ENCODE data around the gene RPL28. TPM values are rescaled to one million over a fixed set of nuclear protein-coding genes. Genes with fewer than 3 reads are reported as not detected.

The RPL28 gene
- total RNA-seq, 1 experiment from 2014 or later: 836 TPM

DNA sequence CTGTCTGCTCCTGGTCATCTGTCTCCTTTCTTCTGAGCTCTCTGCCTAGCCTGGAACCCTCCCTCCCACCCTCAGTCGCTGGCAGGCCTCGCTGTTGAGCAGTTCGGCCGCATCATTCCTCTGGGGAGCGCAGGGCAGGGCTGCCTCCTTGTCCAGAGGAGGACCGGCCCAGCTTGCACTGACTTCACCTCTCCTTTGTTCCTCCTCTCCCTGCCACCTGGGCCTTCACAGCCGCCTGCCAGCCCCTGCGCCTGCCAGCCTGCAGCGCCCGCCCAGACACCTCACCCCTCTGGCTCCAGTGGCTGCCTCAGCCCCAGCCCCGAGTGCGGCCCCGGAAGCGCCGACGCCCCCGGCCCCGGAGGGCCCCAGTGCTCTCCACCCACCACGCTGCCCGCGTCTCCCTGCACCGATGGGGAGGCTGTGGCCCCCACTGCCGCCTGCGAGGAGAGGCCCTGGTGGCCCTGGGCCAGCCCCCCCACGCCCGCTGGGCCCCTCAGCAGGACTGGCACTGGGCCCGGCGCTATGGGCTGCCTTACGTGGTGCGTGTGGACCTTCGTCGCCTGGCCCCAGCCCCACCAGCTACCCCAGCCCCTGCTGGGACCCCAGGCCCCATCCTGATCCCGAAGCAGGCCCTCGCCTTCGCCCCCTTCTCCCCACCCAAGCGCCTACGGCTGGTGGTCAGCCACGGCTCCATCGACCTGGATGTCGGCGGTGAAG is 38.8 kb upstream of the RPL28 start:
- no peak overlapping the region for H2AFZ ChIP-seq (ENCODE audit: low read length)
- no peaks in the 10 kb centered on the region for H3K9me2 ChIP-seq (replicated peaks; ENCODE audit: low read length)
- no peak for ATAC-seq
- no peaks in the 10 kb centered on the region for H3K79me2 ChIP-seq (ENCODE audit: low read length)
- H3K4me2 ChIP-seq (ENCODE audit: low read length): no peak overlapping the region
- BruUV-seq (replicated peaks): no TSS peak
- H3K4me1 ChIP-seq (ENCODE audit: insufficient read depth, low read length): peaks cover 21% of the 10 kb centered on the region
- H3K27me3 ChIP-seq (ENCODE audit: low read length): no peaks in the 10 kb centered on the region
- no peak overlapping the region for H3K9ac ChIP-seq (ENCODE audit: low read length)
- no peaks in the 10 kb centered on the region for H3K9me3 ChIP-seq (ENCODE audit: low read length)
- no peak overlapping the region for H3K4me3 ChIP-seq (ENCODE audit: low read length)
- ChIA-PET POLR2A (ENCODE audit: unreplicated experiment) (no interaction called here), CTCF (no interaction called here)
- H3K36me3 ChIP-seq (ENCODE audit: low read depth, low read length): no peaks in the 10 kb centered on the region; the same call in 1 of the 2 replicates
- no peak for TF ChIP-seq EZH2 (IDR thresholded peaks at IDR 0.05; ENCODE audit: low read length, unreplicated experiment)
- H4K20me1 ChIP-seq (ENCODE audit: low read length): no peaks in the 10 kb centered on the region
- no peak for DNase-seq
- H3K27ac ChIP-seq (ENCODE audit: low read length): no peak overlapping the region
- intact Hi-C loops (cut with micrococcal nuclease): no loop called here
- no peaks in the 10 kb centered on the region for H3F3A ChIP-seq (ENCODE audit: low read length, unreplicated experiment)

GRCh38 chr19:55347442-55348009 is 38.2 kb upstream of the RPL28 start:
- ChIA-PET CTCF (no interaction called here), POLR2A (ENCODE audit: unreplicated experiment) (no interaction called here)
- Histone ChIP-seq H3K79me2 (ENCODE audit: low read length) (no peaks in the 10 kb centered on the region), H3K9ac (ENCODE audit: low read length) (no peak overlapping the region), H3K27ac (ENCODE audit: low read length) (no peak overlapping the region), H3K9me3 (ENCODE audit: low read length) (no peaks in the 10 kb centered on the region), H3K9me2 (replicated peaks; ENCODE audit: low read length) (no peaks in the 10 kb centered on the region), H3F3A (ENCODE audit: low read length, unreplicated experiment) (no peaks in the 10 kb centered on the region), H3K36me3 (ENCODE audit: low read depth, low read length) (no peaks in the 10 kb centered on the region; the same call in 1 of the 2 replicates), H2AFZ (ENCODE audit: low read length) (no peak overlapping the region), H3K4me1 (ENCODE audit: insufficient read depth, low read length) (peaks cover 28% of the 10 kb centered on the region), H3K4me2 (ENCODE audit: low read length) (no peak overlapping the region), H3K27me3 (ENCODE audit: low read length) (0 out of 2 replicates have a peak, but pooled peaks cover 2% of the 10 kb centered on the region), H3K4me3 (ENCODE audit: low read length) (no peak overlapping the region), H4K20me1 (ENCODE audit: low read length) (no peaks in the 10 kb centered on the region)
- TF ChIP-seq CTCF (conservative IDR thresholded peaks at IDR 0.05; ENCODE audit: low read depth, low read length) (no peak), EZH2 (IDR thresholded peaks at IDR 0.05; ENCODE audit: low read length, unreplicated experiment) (no peak), EZH2phosphoT487 (IDR thresholded peaks at IDR 0.05; ENCODE audit: borderline replicate concordance, low read length) (no peak)
- DNase-seq: no peak
- BruUV-seq (replicated peaks): no TSS peak
- intact Hi-C loops (cut with micrococcal nuclease): no loop called here
- no peak for ATAC-seq

DNA sequence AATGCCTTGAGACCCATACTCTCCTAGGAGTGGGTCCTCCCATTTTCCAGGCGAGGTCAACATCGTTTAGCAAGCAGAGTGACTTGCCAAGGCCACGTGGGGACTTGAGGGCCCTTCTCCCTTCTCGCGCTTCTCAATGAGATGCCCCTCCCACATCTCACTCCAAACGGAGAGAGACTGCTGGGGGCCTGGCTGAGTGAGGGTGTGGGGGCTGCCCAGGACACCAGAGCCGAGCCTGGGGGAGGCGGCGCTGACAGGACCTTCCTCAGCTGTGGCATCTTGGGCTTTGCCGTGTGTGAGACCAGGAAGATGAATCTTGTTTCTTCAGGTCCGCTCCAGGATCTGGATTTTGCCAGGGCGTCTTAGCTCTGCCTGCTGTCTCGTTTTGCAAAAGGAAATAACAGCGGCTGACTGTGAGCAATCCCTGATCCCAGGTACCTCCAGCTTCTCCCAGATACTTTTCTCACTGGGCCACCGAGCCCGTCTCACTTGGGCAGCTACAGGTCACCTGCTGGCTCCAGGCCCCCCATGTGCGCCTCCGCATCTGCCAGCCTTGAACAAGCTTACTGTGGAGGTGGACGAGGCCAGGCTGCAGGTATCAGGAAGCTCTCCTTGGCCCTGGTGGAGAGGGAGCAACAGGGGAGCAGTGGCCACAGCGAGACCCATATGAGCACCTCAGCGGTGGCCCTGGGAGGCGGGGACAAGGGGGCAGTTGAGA is 37.3 kb upstream of the RPL28 start:
- Histone ChIP-seq H3K79me2 (ENCODE audit: low read length) (no peaks in the 10 kb centered on the region), H3K9me3 (ENCODE audit: low read length) (no peaks in the 10 kb centered on the region), H3K9ac (ENCODE audit: low read length) (no peak overlapping the region), H3K4me1 (ENCODE audit: insufficient read depth, low read length) (peaks cover 37% of the 10 kb centered on the region), H2AFZ (ENCODE audit: low read length) (no peak overlapping the region), H3K27me3 (ENCODE audit: low read length) (peaks cover 11% of the 10 kb centered on the region), H4K20me1 (ENCODE audit: low read length) (no peaks in the 10 kb centered on the region), H3K36me3 (ENCODE audit: low read depth, low read length) (no peaks in the 10 kb centered on the region; the same call in 1 of the 2 replicates), H3K9me2 (replicated peaks; ENCODE audit: low read length) (no peaks in the 10 kb centered on the region), H3K27ac (ENCODE audit: low read length) (no peak overlapping the region), H3K4me3 (ENCODE audit: low read length) (no peak overlapping the region), H3K4me2 (ENCODE audit: low read length) (no peak overlapping the region), H3F3A (ENCODE audit: low read length, unreplicated experiment) (no peaks in the 10 kb centered on the region)
- ATAC-seq (no peak), DNase-seq (no peak)
- BruUV-seq (replicated peaks): no TSS peak
- TF ChIP-seq CTCF (conservative IDR thresholded peaks at IDR 0.05; ENCODE audit: low read depth, low read length): no peak
- no peak for TF ChIP-seq EZH2phosphoT487 (IDR thresholded peaks at IDR 0.05; ENCODE audit: borderline replicate concordance, low read length)
- CTCF ChIA-PET: interaction anchor here (0.6 kb wide), 2 partner anchors 9 to 47 kb away, joined by 3 read pairs; partner anchors contain the start of gene KMT5C
- POLR2A ChIA-PET (ENCODE audit: unreplicated experiment): no interaction called here
- intact Hi-C loops (cut with micrococcal nuclease): no loop called here
